Tibial nerve (tissue), 4 donors: ENCODE measurements around the gene APOL6. TPM values are rescaled to one million over a fixed set of nuclear protein-coding genes. Genes with fewer than 3 reads are reported as not detected.

ENCODE experiments used
- DNase-seq, 2 donors: peaks; one replicate each; pipeline ENCODE4 v3.0.0-alpha.2; 2019; ENCODE audit warnings: low spot score in 2 of 2
- H3K27ac ChIP-seq, 4 donors: fragments of 200-600 bp; sonication (generic) in 3 of 4; one replicate each; pipeline ENCODE4 v1.5.1; 2017 to 2019; ENCODE audit warnings: mild to moderate bottlenecking in 1 of 4
- H3K27me3 ChIP-seq, 2 donors: fragments of 200-600 bp; sonication (generic) in 1 of 2; one replicate each; pipeline versions ENCODE4 v1.5.1 to v1.6.0; 2017 to 2019
- H3K36me3 ChIP-seq, 3 donors: fragments of 200-600 bp; sonication (generic); one replicate each; pipeline ENCODE4 v1.5.1; 2018 to 2019
- H3K4me1 ChIP-seq, 4 donors: fragments of 200-600 bp; sonication (generic) in 3 of 4; one replicate each; pipeline ENCODE4 v1.5.1; 2017 to 2019
- H3K4me3 ChIP-seq, 4 donors: fragments of 200-600 bp; sonication (generic) in 3 of 4; one replicate each; pipeline ENCODE4 v1.5.1; 2017 to 2019; ENCODE audit warnings: mild to moderate bottlenecking in 1 of 4, moderate library complexity in 1 of 4
- H3K9me3 ChIP-seq, 4 donors: fragments of 200-600 bp; sonication (generic) in 3 of 4; one replicate each; pipeline ENCODE4 v1.5.1; 2017 to 2019
- EP300 ChIP-seq, 2 donors: sonication (generic); formaldehyde crosslinking; IDR thresholded peaks; one replicate each; pipeline ENCODE4 v1.6.1; 2017; ENCODE audit warnings: antibody characterized with exemption in 2 of 2, mild to moderate bottlenecking in 1 of 2
- POLR2A ChIP-seq, 2 donors: fragments of 450-650 bp; IDR thresholded peaks; one replicate each; pipeline ENCODE4 v1.6.1; 2017; ENCODE audit warnings: antibody characterized with exemption in 2 of 2, mild to moderate bottlenecking in 2 of 2, moderate library complexity in 2 of 2
- WGBS, 2 donors: methylation state at CpG; one replicate each; pipeline ENCODE4 v1.1.5; 2018; 5-methylcytosine and 5-hydroxymethylcytosine counted together
- total RNA-seq, 4 donors: library from RNA; depleted of rRNA; stranded (reverse); fragments of >200 nt; gene quantifications; one replicate each; pipeline ENCODE4 v1.1.0, GENCODE V29; 2016
- TF ChIP-seq, protein P1 (sequence below), 5 experiments: fragments of 200-600 bp in 3 of 5; fragments of 450-650 bp in 2 of 5; sonication (generic) in 3 of 5; IDR thresholded peaks; one replicate each; pipeline ENCODE4 v1.5.1; 2016 to 2019; ENCODE audit warnings: antibody characterized with exemption in 5 of 5, mild to moderate bottlenecking in 3 of 5, moderate library complexity in 2 of 5

APOL6 gene, protein sequence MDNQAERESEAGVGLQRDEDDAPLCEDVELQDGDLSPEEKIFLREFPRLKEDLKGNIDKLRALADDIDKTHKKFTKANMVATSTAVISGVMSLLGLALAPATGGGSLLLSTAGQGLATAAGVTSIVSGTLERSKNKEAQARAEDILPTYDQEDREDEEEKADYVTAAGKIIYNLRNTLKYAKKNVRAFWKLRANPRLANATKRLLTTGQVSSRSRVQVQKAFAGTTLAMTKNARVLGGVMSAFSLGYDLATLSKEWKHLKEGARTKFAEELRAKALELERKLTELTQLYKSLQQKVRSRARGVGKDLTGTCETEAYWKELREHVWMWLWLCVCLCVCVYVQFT
- 10 to 100 TPM in 3 of 4 donors, 1 to 10 TPM in 1; 9.2 to 24.9 (median 19.6) TPM for total RNA-seq

DNA sequence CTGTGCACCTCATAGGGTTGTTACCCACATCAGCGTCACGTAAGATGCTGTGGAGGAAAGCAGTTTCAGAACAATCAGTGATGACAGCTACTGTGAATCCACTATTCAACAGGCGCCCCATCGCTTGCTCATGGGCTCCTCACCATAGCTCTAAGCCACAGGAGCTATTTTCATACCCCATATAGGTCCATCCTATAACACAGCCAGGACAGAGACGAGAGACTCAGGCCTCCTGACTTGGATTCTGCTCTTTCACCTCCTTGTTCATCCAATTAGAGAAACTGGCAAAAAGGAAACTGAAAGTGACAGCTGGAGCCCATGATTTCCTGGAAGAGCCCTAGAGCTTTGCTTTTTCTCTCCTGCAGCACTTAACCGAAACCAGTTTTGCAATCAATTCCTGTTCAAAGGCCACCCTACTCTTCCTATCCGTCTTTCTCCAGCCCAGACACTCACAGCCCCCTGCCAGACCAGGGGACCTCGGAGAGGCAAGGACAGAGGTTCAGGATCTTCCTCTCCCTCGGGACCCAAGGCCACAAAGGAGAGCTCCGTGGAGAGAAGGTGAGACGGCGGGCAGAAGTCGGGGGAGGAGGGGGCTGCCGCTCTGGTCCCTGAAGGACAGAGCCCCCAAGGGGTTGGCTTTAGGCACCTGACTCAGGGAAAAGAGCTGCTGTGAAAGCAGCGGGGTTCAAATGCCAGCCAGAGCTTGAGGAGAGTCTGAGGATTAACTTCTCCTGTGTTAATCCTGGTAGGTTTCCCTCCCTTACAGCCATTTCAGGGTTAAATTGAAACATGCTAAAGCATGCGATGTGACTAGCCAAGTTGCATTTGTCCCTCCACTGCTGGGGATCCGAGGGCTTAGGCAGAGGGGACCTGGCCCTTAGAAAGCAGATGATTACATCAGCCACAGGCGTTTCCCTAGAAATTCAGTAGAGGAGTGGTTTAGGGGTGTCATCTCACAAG is at the start of gene APOL6:
APOL6 (plus strand) TSS at position 381 of the 960 bp plus-strand sequence. CDS start 7,980 bp downstream, outside the sequence.
- H3K36me3 ChIP-seq = peaks cover 0 to 7% (median 0%) of the 10 kb centered on the region in 3 donors
- peak within 1 kb of the TSS; percentile 43 to 70 (median 69) for H3K4me3 ChIP-seq
- no peaks in the 10 kb centered on the region for H3K27me3 ChIP-seq
- TF ChIP-seq, protein P1, sequence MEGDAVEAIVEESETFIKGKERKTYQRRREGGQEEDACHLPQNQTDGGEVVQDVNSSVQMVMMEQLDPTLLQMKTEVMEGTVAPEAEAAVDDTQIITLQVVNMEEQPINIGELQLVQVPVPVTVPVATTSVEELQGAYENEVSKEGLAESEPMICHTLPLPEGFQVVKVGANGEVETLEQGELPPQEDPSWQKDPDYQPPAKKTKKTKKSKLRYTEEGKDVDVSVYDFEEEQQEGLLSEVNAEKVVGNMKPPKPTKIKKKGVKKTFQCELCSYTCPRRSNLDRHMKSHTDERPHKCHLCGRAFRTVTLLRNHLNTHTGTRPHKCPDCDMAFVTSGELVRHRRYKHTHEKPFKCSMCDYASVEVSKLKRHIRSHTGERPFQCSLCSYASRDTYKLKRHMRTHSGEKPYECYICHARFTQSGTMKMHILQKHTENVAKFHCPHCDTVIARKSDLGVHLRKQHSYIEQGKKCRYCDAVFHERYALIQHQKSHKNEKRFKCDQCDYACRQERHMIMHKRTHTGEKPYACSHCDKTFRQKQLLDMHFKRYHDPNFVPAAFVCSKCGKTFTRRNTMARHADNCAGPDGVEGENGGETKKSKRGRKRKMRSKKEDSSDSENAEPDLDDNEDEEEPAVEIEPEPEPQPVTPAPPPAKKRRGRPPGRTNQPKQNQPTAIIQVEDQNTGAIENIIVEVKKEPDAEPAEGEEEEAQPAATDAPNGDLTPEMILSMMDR (IDR thresholded peaks at IDR 0.05) = no peak
- peak in 1 of 2 donors; percentile 71 for TF ChIP-seq EP300 (IDR thresholded peaks at IDR 0.05)
- peak within 1 kb of the TSS; percentile 68 to 95 (median 94) for H3K27ac ChIP-seq
- H3K4me1 ChIP-seq = peaks cover 0 to 48% (median 20%) of the 10 kb centered on the region in 4 donors
- H3K9me3 ChIP-seq = peaks cover 0 to 6% (median 0%) of the 10 kb centered on the region in 4 donors
- WGBS, 2 donors = 9 to 11% methylated on average over 18 of the region's 18 CpGs
- DNase-seq = peak in 1 of 2 donors; percentile 38

DNA sequence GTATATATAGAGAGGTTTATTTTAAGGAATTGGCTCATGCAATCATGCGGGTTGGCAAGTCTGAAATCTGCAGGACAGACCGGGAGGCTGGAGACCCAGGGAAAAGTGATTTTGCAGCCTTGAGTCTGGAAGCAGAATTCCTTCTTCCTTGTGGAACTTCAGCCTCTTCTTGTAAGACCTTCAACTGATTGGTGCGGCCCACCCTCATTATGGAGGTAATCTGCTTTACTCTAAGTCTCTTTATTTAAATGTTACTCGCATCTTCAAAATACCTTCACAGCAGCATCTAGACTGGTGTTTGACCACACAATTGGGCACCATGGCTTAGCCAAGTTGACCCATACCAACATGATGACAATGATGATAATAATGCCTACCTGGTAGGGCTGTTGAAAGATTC is 48.9 kb upstream of the APOL6 start:
- DNase-seq = no peak
- 86 to 88% methylated on average over 4 of the region's 4 CpGs for WGBS, 2 donors

DNA sequence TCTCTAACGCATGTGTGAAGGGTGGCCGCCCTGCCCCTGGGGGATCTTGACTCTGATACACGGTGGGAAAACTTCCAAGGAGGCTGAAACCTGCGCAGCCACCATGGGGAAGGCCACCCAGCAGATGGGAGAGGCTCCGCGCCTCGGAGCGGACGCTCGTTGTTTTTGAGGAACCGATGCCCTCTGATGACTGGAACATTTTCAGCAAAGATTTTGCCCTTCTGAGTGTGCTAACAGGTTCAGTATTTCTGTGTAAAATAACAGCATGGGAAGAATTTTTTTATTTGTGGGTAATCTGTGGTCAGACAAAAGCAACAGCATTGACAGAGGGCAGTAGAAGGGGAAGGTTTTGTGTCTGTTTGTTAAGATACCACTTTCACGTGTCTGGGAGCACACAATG is 47.8 kb upstream of the APOL6 start:
- H3K9me3 ChIP-seq = no peaks in the 10 kb centered on the region
- no peaks in the 10 kb centered on the region for H3K4me1 ChIP-seq
- H3K4me3 ChIP-seq = no peak overlapping the region
- no peaks in the 10 kb centered on the region for H3K27me3 ChIP-seq
- DNase-seq = no peak
- no peak overlapping the region for H3K27ac ChIP-seq
- no peaks in the 10 kb centered on the region for H3K36me3 ChIP-seq
- TF ChIP-seq, protein P1 (IDR thresholded peaks at IDR 0.05) = no peak
- TF ChIP-seq EP300 (IDR thresholded peaks at IDR 0.05) (no peak), POLR2A (IDR thresholded peaks at IDR 0.05) (no peak)
- WGBS, 2 donors = 78 to 79% methylated on average over 12 of the region's 12 CpGs

More for the DNA sequence above, 48.9 kb upstream of the APOL6 start:
- Histone ChIP-seq H3K27ac (no peak overlapping the region), H3K4me1 (no peaks in the 10 kb centered on the region), H3K27me3 (no peaks in the 10 kb centered on the region), H3K9me3 (no peaks in the 10 kb centered on the region), H3K36me3 (no peaks in the 10 kb centered on the region), H3K4me3 (no peak overlapping the region)
- no peak for TF ChIP-seq EP300 (IDR thresholded peaks at IDR 0.05)
- TF ChIP-seq POLR2A (IDR thresholded peaks at IDR 0.05) = no peak
- TF ChIP-seq, protein P1 (IDR thresholded peaks at IDR 0.05) = no peak

DNA sequence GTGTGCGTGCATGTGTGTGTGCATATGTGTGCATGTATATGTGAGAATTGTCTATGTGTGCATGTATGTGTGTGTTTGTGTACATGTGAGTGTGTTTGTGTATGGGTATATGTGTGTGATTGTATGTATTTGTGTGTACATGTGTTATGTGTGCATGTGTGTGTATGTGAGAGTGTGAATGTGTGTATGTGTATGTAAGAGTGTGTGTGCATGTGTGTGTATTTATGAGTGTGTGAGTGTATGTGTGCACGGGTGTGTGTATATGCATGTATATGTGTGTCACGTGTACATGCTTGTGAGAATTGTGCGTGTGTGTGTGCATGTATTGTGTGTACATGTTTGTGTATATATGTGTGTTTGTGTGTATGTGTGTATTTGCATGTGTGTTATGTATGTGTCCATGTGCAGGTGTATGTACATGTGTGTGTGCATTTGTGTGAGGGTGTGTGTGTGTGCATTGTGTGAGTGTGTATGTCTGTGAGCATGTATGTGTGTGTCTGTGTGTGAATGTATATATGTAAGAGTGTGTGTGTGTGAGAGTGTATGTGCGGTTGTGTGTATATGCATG is 47.1 kb upstream of the APOL6 start:
- Histone ChIP-seq H3K4me3 (no peak overlapping the region), H3K27ac (no peak overlapping the region), H3K9me3 (no peaks in the 10 kb centered on the region), H3K36me3 (no peaks in the 10 kb centered on the region), H3K4me1 (no peaks in the 10 kb centered on the region), H3K27me3 (no peaks in the 10 kb centered on the region)
- no peak for DNase-seq
- WGBS, 2 donors = 94 to 97% methylated on average over 5 of the region's 5 CpGs
- TF ChIP-seq, protein P1 (IDR thresholded peaks at IDR 0.05) = no peak
- TF ChIP-seq EP300 (IDR thresholded peaks at IDR 0.05) (no peak), POLR2A (IDR thresholded peaks at IDR 0.05) (no peak)
